ENCODE measurements around the gene CT45A2.
"Not testable (repeated sequence)": the region's sequence is repeated elsewhere in the genome, so short reads cannot be mapped to it uniquely, and the experiment has no call there.

Gene CT45A2, protein sequence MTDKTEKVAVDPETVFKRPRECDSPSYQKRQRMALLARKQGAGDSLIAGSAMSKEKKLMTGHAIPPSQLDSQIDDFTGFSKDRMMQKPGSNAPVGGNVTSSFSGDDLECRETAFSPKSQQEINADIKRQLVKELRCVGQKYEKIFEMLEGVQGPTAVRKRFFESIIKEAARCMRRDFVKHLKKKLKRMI
- total RNA-seq: 0 reads per million in 2 donors

DNA sequence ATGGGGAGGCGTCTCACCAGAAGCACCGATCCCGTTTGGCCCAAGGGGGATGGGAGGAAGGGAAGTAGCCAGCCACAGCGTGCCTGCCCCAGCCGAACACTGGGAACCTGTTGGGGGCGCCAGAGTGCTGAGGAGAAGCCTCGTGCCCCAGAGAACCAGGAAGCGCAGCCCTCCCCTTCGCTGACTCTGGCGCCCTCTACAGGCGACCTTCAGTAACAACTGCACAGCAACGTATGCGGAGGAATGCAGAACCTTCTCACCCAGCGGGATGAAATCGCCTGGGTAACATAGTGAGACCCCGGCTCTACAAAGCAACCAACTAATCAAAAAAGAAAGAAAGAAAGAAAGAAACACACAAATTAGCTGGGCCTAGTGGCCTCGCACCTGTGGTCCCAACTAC is at the start of gene CT45A2:
CT45A2 (minus strand) TSS at position 101 of the 400 bp plus-strand sequence. CDS start 3,747 bp downstream, outside the sequence.
- not testable (repeated sequence) for DNase-seq

DNA sequence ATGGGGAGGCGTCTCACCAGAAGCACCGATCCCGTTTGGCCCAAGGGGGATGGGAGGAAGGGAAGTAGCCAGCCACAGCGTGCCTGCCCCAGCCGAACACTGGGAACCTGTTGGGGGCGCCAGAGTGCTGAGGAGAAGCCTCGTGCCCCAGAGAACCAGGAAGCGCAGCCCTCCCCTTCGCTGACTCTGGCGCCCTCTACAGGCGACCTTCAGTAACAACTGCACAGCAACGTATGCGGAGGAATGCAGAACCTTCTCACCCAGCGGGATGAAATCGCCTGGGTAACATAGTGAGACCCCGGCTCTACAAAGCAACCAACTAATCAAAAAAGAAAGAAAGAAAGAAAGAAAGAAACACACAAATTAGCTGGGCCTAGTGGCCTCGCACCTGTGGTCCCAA is 34.6 kb upstream of the CT45A2 start, which contains the start of gene CT45A8:
CT45A8 (minus strand) TSS at position 101 of the 400 bp plus-strand sequence. CDS start 3,755 bp downstream, outside the sequence.
- DNase-seq: not testable (repeated sequence)

DNA sequence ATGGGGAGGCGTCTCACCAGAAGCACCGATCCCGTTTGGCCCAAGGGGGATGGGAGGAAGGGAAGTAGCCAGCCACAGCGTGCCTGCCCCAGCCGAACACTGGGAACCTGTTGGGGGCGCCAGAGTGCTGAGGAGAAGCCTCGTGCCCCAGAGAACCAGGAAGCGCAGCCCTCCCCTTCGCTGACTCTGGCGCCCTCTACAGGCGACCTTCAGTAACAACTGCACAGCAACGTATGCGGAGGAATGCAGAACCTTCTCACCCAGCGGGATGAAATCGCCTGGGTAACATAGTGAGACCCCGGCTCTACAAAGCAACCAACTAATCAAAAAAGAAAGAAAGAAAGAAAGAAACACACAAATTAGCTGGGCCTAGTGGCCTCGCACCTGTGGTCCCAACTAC is 17.4 kb upstream of the CT45A2 start, which contains the start of gene CT45A7:
CT45A7 (minus strand) TSS at position 101 of the 400 bp plus-strand sequence. CDS start 3,747 bp downstream, outside the sequence.
- not testable (repeated sequence) for DNase-seq

DNA sequence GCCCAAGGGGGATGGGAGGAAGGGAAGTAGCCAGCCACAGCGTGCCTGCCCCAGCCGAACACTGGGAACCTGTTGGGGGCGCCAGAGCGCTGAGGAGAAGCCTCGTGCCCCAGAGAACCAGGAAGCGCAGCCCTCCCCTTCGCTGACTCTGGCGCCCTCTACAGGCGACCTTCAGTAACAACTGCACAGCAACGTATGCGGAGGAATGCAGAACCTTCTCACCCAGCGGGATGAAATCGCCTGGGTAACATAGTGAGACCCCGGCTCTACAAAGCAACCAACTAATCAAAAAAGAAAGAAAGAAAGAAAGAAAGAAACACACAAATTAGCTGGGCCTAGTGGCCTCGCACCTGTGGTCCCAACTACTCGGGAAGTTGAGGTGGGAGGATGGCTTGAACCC is 17.1 kb downstream of the CT45A2 start, which contains the start of gene CT45A6:
CT45A6 (minus strand) TSS at position 101 of the 400 bp plus-strand sequence. CDS start 3,794 bp downstream, outside the sequence.
- not testable (repeated sequence) for DNase-seq

DNA sequence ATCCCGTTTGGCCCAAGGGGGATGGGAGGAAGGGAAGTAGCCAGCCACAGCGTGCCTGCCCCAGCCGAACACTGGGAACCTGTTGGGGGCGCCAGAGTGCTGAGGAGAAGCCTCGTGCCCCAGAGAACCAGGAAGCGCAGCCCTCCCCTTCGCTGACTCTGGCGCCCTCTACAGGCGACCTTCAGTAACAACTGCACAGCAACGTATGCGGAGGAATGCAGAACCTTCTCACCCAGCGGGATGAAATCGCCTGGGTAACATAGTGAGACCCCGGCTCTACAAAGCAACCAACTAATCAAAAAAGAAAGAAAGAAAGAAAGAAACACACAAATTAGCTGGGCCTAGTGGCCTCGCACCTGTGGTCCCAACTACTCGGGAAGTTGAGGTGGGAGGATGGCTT is 34.4 kb downstream of the CT45A2 start, which contains the start of gene CT45A5:
CT45A5 (minus strand) TSS at position 101 of the 400 bp plus-strand sequence. CDS start 3,774 bp downstream, outside the sequence.
- DNase-seq: not testable (repeated sequence)

DNA sequence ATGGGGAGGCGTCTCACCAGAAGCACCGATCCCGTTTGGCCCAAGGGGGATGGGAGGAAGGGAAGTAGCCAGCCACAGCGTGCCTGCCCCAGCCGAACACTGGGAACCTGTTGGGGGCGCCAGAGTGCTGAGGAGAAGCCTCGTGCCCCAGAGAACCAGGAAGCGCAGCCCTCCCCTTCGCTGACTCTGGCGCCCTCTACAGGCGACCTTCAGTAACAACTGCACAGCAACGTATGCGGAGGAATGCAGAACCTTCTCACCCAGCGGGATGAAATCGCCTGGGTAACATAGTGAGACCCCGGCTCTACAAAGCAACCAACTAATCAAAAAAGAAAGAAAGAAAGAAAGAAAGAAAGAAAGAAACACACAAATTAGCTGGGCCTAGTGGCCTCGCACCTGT is 51.7 kb downstream of the CT45A2 start, which contains the start of gene CT45A3:
CT45A3 (minus strand) TSS at position 101 of the 400 bp plus-strand sequence. CDS start 3,747 bp downstream, outside the sequence.
- not testable (repeated sequence) for DNase-seq

Measured in activated gamma-delta T cell (primary cell).